Upper lobe of left lung (tissue), 6 donors: ENCODE results near the gene MYO1G. TPM values are rescaled to one million over a fixed set of nuclear protein-coding genes. Genes with fewer than 3 reads are reported as not detected.

Experiments used
- ATAC-seq, 2 donors: fragments of 200-7000 bp; cut with Tn5 transposase; one replicate each; pipeline ENCODE4 v1.9.1; 2022; ENCODE audit warnings: mild to moderate bottlenecking in 2 of 2, moderate library complexity in 2 of 2; ENCODE audit not compliant: low FRiP score in 2 of 2
- DNase-seq, 2 donors: peaks; one replicate each; pipeline ENCODE4 v3.0.0-alpha.2; 2019 to 2020
- H3K27ac ChIP-seq, 4 donors: fragments of 200-600 bp; sonication (generic); one replicate each; pipeline ENCODE4 v1.5.1; 2016 to 2019
- H3K27me3 ChIP-seq, 4 donors: fragments of 200-600 bp; sonication (generic); one replicate each; pipeline ENCODE4 v1.5.1; 2017 to 2019
- H3K36me3 ChIP-seq, 4 donors: fragments of 200-600 bp; sonication (generic); one replicate each; pipeline ENCODE4 v1.5.1; 2016 to 2019
- H3K4me1 ChIP-seq, 4 donors: fragments of 200-600 bp; sonication (generic); one replicate each; pipeline ENCODE4 v1.5.1; 2018 to 2019
- H3K4me3 ChIP-seq, 4 donors: fragments of 200-600 bp; sonication (generic); one replicate each; pipeline ENCODE4 v1.5.1; 2017 to 2019; ENCODE audit warnings: mild to moderate bottlenecking in 2 of 4, moderate library complexity in 1 of 4
- H3K9me3 ChIP-seq, 4 donors: fragments of 200-600 bp; sonication (generic); one replicate each; pipeline ENCODE4 v1.5.1; 2018 to 2019
- CTCF ChIP-seq, 6 experiments: fragments of 450-650 bp in 4 of 6; fragments of 200-600 bp in 2 of 6; sonication (generic) in 2 of 6; IDR thresholded peaks; one replicate each; pipeline ENCODE4 v1.5.1; 2016 to 2019; ENCODE audit warnings: antibody characterized with exemption in 6 of 6
- EP300 ChIP-seq, 4 donors: sonication (generic); formaldehyde crosslinking; IDR thresholded peaks; one replicate each; pipeline ENCODE4 v1.5.1; 2017; ENCODE audit warnings: antibody characterized with exemption in 4 of 4, control low read depth in 2 of 4
- POLR2A ChIP-seq, 4 donors: fragments of 450-650 bp; IDR thresholded peaks; one replicate each; pipeline ENCODE4 v1.5.1; 2016 to 2017; ENCODE audit warnings: antibody characterized with exemption in 4 of 4, mild to moderate bottlenecking in 2 of 4
- POLR2AphosphoS5 ChIP-seq, 2 donors: sonication (generic); formaldehyde crosslinking; IDR thresholded peaks; one replicate each; pipeline ENCODE4 v1.5.1; 2017; ENCODE audit warnings: antibody characterized with exemption in 2 of 2
- WGBS, 2 donors: methylation state at CpG; one replicate each; pipeline ENCODE4 v1.1.5; 2017 to 2018; 5-methylcytosine and 5-hydroxymethylcytosine counted together
- total RNA-seq, 6 donors: library from RNA; depleted of rRNA in 4 of 6; stranded (reverse); fragments of >200 nt in 4 of 6; gene quantifications; one replicate each; pipeline versions ENCODE4 v1.1.0 to v1.2.1, GENCODE V29; 2016 to 2021
- donor health status: DM: no; HTN: no; CAD: no; lungs with moderate emphysema.
- donor health status: DM: no; HTN: yes; CAD: no; lungs with severe emphysema.

Gene MYO1G
- total RNA-seq, 6 donors from 2014 or later: 19.7 to 51.3 (median 38.0) TPM

DNA sequence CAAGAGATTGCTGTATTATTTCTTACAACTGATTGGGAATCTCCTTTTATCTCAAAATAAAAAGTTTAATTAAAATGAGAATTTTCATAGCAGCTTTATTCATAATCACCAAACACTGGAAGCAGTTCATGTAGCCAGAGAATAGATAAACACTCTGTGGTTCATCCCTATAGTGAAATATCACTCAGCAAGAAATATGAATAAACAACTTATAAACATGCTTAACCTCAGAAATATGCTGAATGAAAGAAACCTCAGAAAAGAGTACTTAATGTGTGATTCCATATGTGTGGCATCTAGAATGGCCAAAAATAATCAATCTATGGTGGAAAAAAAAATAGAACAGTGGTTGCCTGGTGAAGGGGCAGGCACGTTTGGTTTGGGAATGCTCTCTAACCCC lies 33.3 kb downstream of the MYO1G start:
- no peak overlapping the region for H3K27ac ChIP-seq
- no peak overlapping the region for H3K4me3 ChIP-seq
- ATAC-seq (no peak), DNase-seq (no peak)
- no peaks in the 10 kb centered on the region for H3K4me1 ChIP-seq
- H3K9me3 ChIP-seq: no peaks in the 10 kb centered on the region
- H3K27me3 ChIP-seq: no peaks in the 10 kb centered on the region
- TF ChIP-seq POLR2AphosphoS5 (IDR thresholded peaks at IDR 0.05) (no peak), POLR2A (IDR thresholded peaks at IDR 0.05) (no peak), CTCF (IDR thresholded peaks at IDR 0.05) (no peak), EP300 (IDR thresholded peaks at IDR 0.05) (no peak)
- H3K36me3 ChIP-seq: no peaks in the 10 kb centered on the region
- 34 to 52% methylated on average over 1 of the region's 1 CpG for WGBS, 2 donors

DNA sequence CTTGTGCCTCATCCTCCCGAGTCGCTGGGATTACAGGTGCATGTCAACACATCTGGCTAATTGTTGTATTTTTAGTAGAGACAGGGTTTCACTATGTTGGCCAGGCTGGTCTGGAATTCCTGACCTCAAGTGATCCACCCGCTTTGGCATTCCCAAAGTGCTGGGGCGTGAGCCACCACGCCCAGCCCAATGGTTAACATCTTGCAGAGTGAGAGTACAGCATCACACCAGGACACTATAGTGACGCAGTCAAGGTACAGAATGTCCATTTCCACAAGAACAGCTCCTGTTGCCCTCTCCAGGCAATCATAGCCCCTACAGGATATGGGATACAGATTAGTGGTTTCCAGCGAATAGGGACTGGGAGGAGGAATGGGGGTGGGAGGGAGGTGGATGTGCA lies 34.0 kb downstream of the MYO1G start:
- WGBS, 2 donors: 80 to 85% methylated on average over 7 of the region's 7 CpGs
- Histone ChIP-seq H3K36me3 (no peaks in the 10 kb centered on the region), H3K9me3 (no peaks in the 10 kb centered on the region), H3K27me3 (no peaks in the 10 kb centered on the region), H3K4me1 (no peaks in the 10 kb centered on the region), H3K27ac (no peak overlapping the region), H3K4me3 (no peak overlapping the region)
- TF ChIP-seq EP300 (IDR thresholded peaks at IDR 0.05) (no peak), CTCF (IDR thresholded peaks at IDR 0.05) (no peak), POLR2A (IDR thresholded peaks at IDR 0.05) (no peak), POLR2AphosphoS5 (IDR thresholded peaks at IDR 0.05) (no peak)
- DNase-seq (no peak), ATAC-seq (no peak)

- H3K27me3 ChIP-seq: no peaks in the 10 kb centered on the region
- DNase-seq: no peak
- no peaks in the 10 kb centered on the region for H3K9me3 ChIP-seq
- ATAC-seq: no peak
- no peaks in the 10 kb centered on the region for H3K4me1 ChIP-seq
- TF ChIP-seq EP300 (IDR thresholded peaks at IDR 0.05): no peak
- TF ChIP-seq POLR2A (IDR thresholded peaks at IDR 0.05): no peak
- no peak for TF ChIP-seq CTCF (IDR thresholded peaks at IDR 0.05)
- TF ChIP-seq POLR2AphosphoS5 (IDR thresholded peaks at IDR 0.05): no peak
- no peaks in the 10 kb centered on the region for H3K36me3 ChIP-seq
- H3K27ac ChIP-seq: no peak overlapping the region
- no peak overlapping the region for H3K4me3 ChIP-seq
Measured at GRCh38 chr7:44943631-44944030, 35.2 kb downstream of the MYO1G start.

- H3K9me3 ChIP-seq: no peaks in the 10 kb centered on the region
- H3K27me3 ChIP-seq: no peaks in the 10 kb centered on the region
- no peak for ATAC-seq
- H3K4me3 ChIP-seq: no peak overlapping the region
- DNase-seq: no peak
- WGBS, 2 donors: 51 to 87% methylated on average over 3 to 4 of the region's 5 CpGs
- H3K27ac ChIP-seq: no peak overlapping the region
- H3K4me1 ChIP-seq: no peaks in the 10 kb centered on the region
- TF ChIP-seq POLR2AphosphoS5 (IDR thresholded peaks at IDR 0.05) (no peak), POLR2A (IDR thresholded peaks at IDR 0.05) (no peak), CTCF (IDR thresholded peaks at IDR 0.05) (no peak), EP300 (IDR thresholded peaks at IDR 0.05) (no peak)
- no peaks in the 10 kb centered on the region for H3K36me3 ChIP-seq
Measured at GRCh38 chr7:44937426-44937825, 41.4 kb downstream of the MYO1G start.

GRCh38 chr7:44936322-44936721 lies 42.5 kb downstream of the MYO1G start:
- no peaks in the 10 kb centered on the region for H3K36me3 ChIP-seq
- no peaks in the 10 kb centered on the region for H3K4me1 ChIP-seq
- DNase-seq: no peak
- no peak overlapping the region for H3K4me3 ChIP-seq
- no peak overlapping the region for H3K27ac ChIP-seq
- 59 to 71% methylated on average over 5 of the region's 5 CpGs for WGBS, 2 donors
- no peaks in the 10 kb centered on the region for H3K27me3 ChIP-seq
- no peak for ATAC-seq
- no peak for TF ChIP-seq CTCF (IDR thresholded peaks at IDR 0.05)
- no peaks in the 10 kb centered on the region for H3K9me3 ChIP-seq
